DMS53 treated with DMSO at 0.1 percent for 48 hours (cell line): ENCODE data around the gene GP9.

Experiments
- DNase-seq: peaks from one replicate; lab custom pipeline; 2025; ENCODE audit not compliant: unreplicated experiment; lab: John Stamatoyannopoulos, UW

The GP9 gene

GRCh38 chr3:129027544-129027880 is 33.1 kb upstream of the GP9 start:
- no peak for DNase-seq

DNA sequence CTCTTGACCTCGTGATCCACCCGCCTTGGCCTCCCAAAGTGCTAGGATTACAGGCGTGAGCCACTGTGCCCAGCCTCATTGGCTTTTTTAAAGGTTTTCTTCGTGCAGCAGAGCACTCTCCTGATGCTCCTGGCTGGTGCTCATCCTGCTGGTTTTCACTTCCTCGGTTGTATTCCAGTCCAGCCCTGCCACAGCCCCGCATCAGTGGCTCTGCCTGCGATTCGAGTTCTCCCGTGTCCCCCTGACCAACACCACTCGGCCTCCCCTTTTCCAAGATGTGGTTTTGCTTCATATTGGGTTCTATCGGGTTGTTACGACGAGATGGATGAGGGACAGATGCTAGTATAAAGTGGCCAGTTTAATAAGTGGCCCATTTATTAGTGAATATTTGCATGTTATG is 31.7 kb upstream of the GP9 start:
- no peak for DNase-seq

GRCh38 chr3:129030611-129031010 is 30.0 kb upstream of the GP9 start:
- no peak for DNase-seq

- no peak for DNase-seq
Observed at GRCh38 chr3:129031476-129032215, 28.9 kb upstream of the GP9 start.

DNA sequence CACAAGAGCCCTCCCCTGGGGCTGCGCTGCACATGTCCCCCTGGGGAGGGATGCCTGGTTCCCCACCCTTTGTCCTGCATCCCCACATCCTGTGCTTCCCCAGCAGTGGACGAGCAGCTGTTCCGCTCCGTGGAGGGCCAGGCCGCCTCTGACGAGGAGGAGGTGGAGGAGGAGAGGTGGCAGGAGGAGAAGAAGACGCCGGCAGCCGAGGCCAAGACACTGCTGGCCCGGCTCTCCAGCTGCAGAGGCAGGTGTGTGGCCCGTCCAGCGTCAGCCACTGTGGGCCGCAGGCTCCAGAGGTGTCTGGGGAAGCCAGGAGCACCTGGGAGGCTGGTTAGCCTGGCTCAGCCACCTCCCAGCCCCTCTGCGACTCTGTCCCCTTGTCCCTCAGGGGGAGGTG is 27.9 kb upstream of the GP9 start:
- DNase-seq = no peak

DNA sequence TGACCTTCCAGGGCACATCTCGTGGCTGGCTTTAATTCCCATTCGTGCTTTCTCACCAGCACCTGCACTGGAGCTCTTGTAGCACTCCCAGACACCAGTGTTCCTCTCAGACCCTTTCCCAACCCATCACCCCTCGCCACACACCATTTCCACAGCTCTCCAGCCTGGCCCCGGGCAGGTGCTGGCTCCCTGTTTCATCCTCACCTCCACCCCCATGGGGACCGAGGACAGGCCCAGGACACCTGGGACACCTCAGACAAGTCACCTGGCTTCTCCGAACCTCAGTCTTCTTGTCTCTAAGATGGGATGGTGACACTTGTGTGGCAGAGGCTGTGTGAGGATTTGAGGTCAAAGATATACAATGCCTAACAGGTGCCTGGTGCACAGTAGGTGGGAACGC is 27.4 kb upstream of the GP9 start:
- no peak for DNase-seq

DNA sequence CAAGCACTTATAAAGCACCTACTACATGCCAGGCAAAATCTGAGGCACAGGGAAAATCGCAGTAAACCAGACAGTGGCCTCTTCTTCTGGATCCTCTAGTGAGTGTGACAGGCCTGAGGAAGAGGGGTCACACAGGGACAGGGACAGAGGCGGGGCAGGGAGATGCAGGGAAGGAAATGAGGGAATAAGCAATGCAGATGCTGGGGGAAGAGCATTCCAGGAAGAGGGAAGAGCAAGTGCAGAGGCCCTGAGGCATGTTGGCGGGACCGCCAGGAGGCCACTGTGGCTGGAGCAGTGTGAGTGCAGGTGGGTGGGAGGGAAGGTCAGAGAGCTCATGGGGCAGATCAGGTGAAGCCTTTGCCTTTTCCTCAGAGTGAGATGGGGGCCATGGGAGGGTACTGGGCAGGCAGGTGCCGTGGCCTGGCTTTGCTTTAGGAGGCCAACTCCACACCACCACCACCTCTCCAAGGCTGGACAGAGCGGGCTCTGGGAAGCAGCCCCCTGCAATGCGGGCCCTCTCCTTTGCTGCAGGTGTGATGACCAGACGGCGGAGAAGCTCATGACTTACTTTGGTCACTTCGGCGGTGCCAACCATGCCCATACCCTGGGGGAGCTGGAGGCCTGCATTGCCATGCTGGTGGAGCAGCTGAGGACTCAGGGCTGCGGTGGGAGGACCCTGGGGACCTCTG is 26.8 kb upstream of the GP9 start:
- no peak for DNase-seq

GRCh38 chr3:129034642-129035041 is 25.9 kb upstream of the GP9 start:
- DNase-seq = no peak

- DNase-seq = no peak
Observed at GRCh38 chr3:129035360-129036221, 25.0 kb upstream of the GP9 start.

- no peak for DNase-seq
Observed at GRCh38 chr3:129036222-129037092, 24.1 kb upstream of the GP9 start.

GRCh38 chr3:129037093-129037419 is 23.5 kb upstream of the GP9 start:
- no peak for DNase-seq

GRCh38 chr3:129038121-129038855 is 22.3 kb upstream of the GP9 start:
- DNase-seq = no peak

DNA sequence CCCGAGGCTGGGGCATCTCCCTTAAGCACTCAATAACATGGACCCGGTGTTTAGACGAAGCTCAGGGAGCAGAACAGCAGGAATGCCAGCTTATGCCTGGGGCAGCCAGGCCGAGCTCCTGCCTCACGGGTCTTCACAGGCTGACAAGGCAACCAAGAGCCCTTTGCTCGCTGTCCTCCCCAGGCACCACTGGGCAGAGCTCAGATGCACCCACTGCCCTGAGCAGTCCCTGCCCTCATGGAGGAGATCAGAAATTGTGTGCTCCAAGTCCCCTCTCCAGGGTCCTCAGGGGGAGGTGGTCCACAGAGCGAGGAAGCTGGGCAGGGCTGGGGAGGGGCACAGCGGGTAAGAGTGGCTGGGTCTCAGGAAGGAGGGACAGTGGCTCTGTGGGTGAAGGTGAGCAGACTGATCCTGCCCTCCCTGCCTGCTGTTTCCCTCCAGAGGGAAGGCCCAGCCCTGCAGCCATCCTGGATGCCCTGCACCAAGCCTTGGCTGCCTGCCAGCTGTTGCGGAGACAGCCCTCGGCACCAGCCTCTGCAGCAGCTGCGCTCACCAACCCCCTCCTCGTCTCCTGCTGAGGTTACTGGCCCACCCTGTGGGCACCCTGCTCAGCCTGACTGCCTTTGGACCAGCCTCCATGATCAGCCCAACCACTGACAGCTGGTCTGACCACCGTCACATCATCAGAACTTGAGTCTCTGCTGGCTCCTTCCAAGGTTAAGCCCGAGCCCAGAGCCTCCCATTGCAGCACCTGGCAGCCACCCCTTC is 21.1 kb upstream of the GP9 start:
- no peak for DNase-seq

GRCh38 chr3:129040039-129040336 is 20.6 kb upstream of the GP9 start:
- DNase-seq = no peak

GRCh38 chr3:129040579-129041300 is 19.8 kb upstream of the GP9 start:
- DNase-seq = no peak

DNA sequence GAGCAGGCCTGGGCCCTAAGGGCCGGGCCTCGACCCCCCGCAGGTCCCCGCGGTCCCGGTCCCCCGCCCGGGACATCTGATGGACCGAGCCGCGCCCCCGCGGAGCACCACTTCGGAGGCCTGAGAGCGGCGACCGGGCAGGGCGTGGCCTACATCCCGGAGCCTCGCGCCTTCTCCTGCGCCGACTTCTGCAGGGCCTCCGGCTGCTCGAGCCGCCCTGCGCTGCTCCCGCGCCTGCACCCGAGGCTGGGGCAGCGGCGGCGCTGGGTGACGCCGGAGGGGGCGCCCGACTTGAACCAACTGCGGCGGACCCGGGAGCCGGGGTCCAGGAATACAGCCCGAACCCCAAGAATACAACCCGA is 14.9 kb upstream of the GP9 start:
- DNase-seq = no peak

GRCh38 chr3:129046037-129046731 is 14.4 kb upstream of the GP9 start:
- no peak for DNase-seq

GRCh38 chr3:129046732-129047552 is 13.6 kb upstream of the GP9 start:
- no peak for DNase-seq
